Activated CD8-positive, alpha-beta T cell treated with anti-CD3 and anti-CD28 coated beads for 36 hours (primary cell): ENCODE results near the gene FRMD4B. TPM values are rescaled to one million over a fixed set of nuclear protein-coding genes. Genes with fewer than 3 reads are reported as not detected.

Experiments used
- ATAC-seq: fragments of 200-7000 bp; cut with Tn5 transposase; one replicate; pipeline ENCODE4 v1.10.0; 2021; ENCODE audit warnings: mild to moderate bottlenecking, moderate library complexity
- CTCF ChIA-PET: fragments of 350-600 bp; sonication (Branson Sonifier 250); formaldehyde crosslinking; loops from one replicate; lab custom pipeline; 2021; ENCODE audit warnings: antibody characterized with exemption; lab: Charles Lee
- POLR2A ChIA-PET: fragments of 350-600 bp; sonication (Branson Sonifier 250); formaldehyde crosslinking; loops from one replicate; lab custom pipeline; 2021; ENCODE audit warnings: antibody characterized with exemption; lab: Charles Lee
- DNase-seq: peaks from one replicate; pipeline ENCODE4 v3.0.0-alpha.2; 2020
- H3K27ac Mint-ChIP-seq: one replicate; pipeline ENCODE4 v1.8.0; 2021; ENCODE audit warnings: mild to moderate bottlenecking, mixed read lengths
- H3K27me3 Mint-ChIP-seq: one replicate; pipeline ENCODE4 v1.8.0; 2021; ENCODE audit warnings: mixed read lengths
- H3K36me3 Mint-ChIP-seq: one replicate; pipeline ENCODE4 v1.8.0; 2021; ENCODE audit warnings: low read depth, mixed read lengths
- H3K4me1 Mint-ChIP-seq: one replicate; pipeline ENCODE4 v1.8.0; 2021; ENCODE audit warnings: low read depth, mixed read lengths
- H3K4me3 Mint-ChIP-seq: one replicate; pipeline ENCODE4 v1.8.0; 2021; ENCODE audit warnings: mild to moderate bottlenecking, moderate library complexity, mixed read lengths
- H3K9me3 Mint-ChIP-seq: one replicate; pipeline ENCODE4 v1.8.0; 2021; ENCODE audit warnings: mixed read lengths
- CTCF ChIP-seq: fragments of 200-600 bp; IDR thresholded peaks from one replicate; pipeline ENCODE4 v1.8.0; 2022; ENCODE audit warnings: antibody characterized with exemption, mild to moderate bottlenecking
- intact Hi-C: fragments of 100-400 bp; cut with micrococcal nuclease; formaldehyde crosslinking; loops from one replicate; pipeline ENCODE4 v1.10.0; 2022
- total RNA-seq, 2 experiments: library from RNA; stranded (reverse); gene quantifications; one replicate each; pipeline ENCODE4 v1.2.3, GENCODE V29; 2021

FRMD4B gene
- total RNA-seq, 2 experiments from 2014 or later, result 11.7 to 11.8 TPM

GRCh38 chr3:69259125-69259524 is 126.8 kb downstream of the FRMD4B start:
- Mint-ChIP-seq H3K36me3 (no peaks in the 10 kb centered on the region), H3K9me3 (no peaks in the 10 kb centered on the region), H3K27me3 (peaks cover 3% of the 10 kb centered on the region), H3K4me3 (no peak overlapping the region), H3K27ac (no peak overlapping the region), H3K4me1 (no peaks in the 10 kb centered on the region)
- TF ChIP-seq CTCF, result no peak
- ATAC-seq, result no peak
- intact Hi-C loops, result no loop called here
- no peak for DNase-seq
- CTCF ChIA-PET, result interaction anchor here (0.6 to 2.1 kb wide), 2 partner anchors 33 to 47 kb away, joined by 3 to 6 read pairs; no protein-coding TSS in a partner anchor
- POLR2A ChIA-PET, result no interaction called here

GRCh38 chr3:69255928-69256327 is 130.0 kb downstream of the FRMD4B start:
- ATAC-seq (no peak), DNase-seq (no peak)
- H3K4me3 Mint-ChIP-seq, result no peak overlapping the region
- no peaks in the 10 kb centered on the region for H3K4me1 Mint-ChIP-seq
- ChIA-PET CTCF (interaction anchor here (1.5 kb wide), 1 partner anchor 93 kb away, joined by 3 read pairs; no protein-coding TSS in a partner anchor), POLR2A (no interaction called here)
- no peaks in the 10 kb centered on the region for H3K9me3 Mint-ChIP-seq
- no peak for TF ChIP-seq CTCF
- intact Hi-C loops, result no loop called here
- H3K36me3 Mint-ChIP-seq, result no peaks in the 10 kb centered on the region
- H3K27ac Mint-ChIP-seq, result no peak overlapping the region
- peaks cover 3% of the 10 kb centered on the region for H3K27me3 Mint-ChIP-seq

GRCh38 chr3:69254351-69254750 is 131.5 kb downstream of the FRMD4B start:
- H3K9me3 Mint-ChIP-seq, result no peaks in the 10 kb centered on the region
- H3K27me3 Mint-ChIP-seq, result peaks cover 3% of the 10 kb centered on the region
- DNase-seq (no peak), ATAC-seq (no peak)
- no peak overlapping the region for H3K4me3 Mint-ChIP-seq
- intact Hi-C loops, result no loop called here
- H3K36me3 Mint-ChIP-seq, result no peaks in the 10 kb centered on the region
- ChIA-PET POLR2A (no interaction called here), CTCF (no interaction called here)
- peaks cover 5% of the 10 kb centered on the region for H3K4me1 Mint-ChIP-seq
- no peak overlapping the region for H3K27ac Mint-ChIP-seq
- no peak for TF ChIP-seq CTCF

GRCh38 chr3:69252631-69253030 is 133.3 kb downstream of the FRMD4B start:
- DNase-seq (no peak), ATAC-seq (no peak)
- no peaks in the 10 kb centered on the region for H3K9me3 Mint-ChIP-seq
- no peaks in the 10 kb centered on the region for H3K36me3 Mint-ChIP-seq
- POLR2A ChIA-PET, result no interaction called here
- intact Hi-C loops, result no loop called here
- TF ChIP-seq CTCF, result no peak
- CTCF ChIA-PET, result no interaction called here
- no peak overlapping the region for H3K4me3 Mint-ChIP-seq
- peaks cover 5% of the 10 kb centered on the region for H3K4me1 Mint-ChIP-seq
- no peak overlapping the region for H3K27ac Mint-ChIP-seq
- H3K27me3 Mint-ChIP-seq, result peaks cover 3% of the 10 kb centered on the region

GRCh38 chr3:69252141-69252540 is 133.7 kb downstream of the FRMD4B start:
- ChIA-PET POLR2A (no interaction called here), CTCF (no interaction called here)
- no peak for ATAC-seq
- no peak for DNase-seq
- Mint-ChIP-seq H3K9me3 (no peaks in the 10 kb centered on the region), H3K27ac (no peak overlapping the region), H3K27me3 (peaks cover 3% of the 10 kb centered on the region), H3K36me3 (no peaks in the 10 kb centered on the region), H3K4me1 (peaks cover 5% of the 10 kb centered on the region), H3K4me3 (no peak overlapping the region)
- no peak for TF ChIP-seq CTCF
- intact Hi-C loops, result no loop called here
